Ecto neural progenitor cell (in vitro differentiated cells): Measurements from ENCODE around the gene MBD5.
"Not testable (repeated sequence)": the region's sequence is repeated elsewhere in the genome, so short reads cannot be mapped to it uniquely, and the experiment has no call there.

Experiments used
- DNase-seq: peaks from one replicate; pipeline ENCODE4 v3.0.0-alpha.2; 2018; ENCODE audit warnings: low spot score

MBD5 gene

GRCh38 chr2:148021059-148021861 is at the start of gene MBD5:
MBD5 (plus strand) TSS chr2:148021091.
- DNase-seq, result no peak

GRCh38 chr2:147976102-147976501 is 44.8 kb upstream of the MBD5 start:
- DNase-seq, result no peak

DNA sequence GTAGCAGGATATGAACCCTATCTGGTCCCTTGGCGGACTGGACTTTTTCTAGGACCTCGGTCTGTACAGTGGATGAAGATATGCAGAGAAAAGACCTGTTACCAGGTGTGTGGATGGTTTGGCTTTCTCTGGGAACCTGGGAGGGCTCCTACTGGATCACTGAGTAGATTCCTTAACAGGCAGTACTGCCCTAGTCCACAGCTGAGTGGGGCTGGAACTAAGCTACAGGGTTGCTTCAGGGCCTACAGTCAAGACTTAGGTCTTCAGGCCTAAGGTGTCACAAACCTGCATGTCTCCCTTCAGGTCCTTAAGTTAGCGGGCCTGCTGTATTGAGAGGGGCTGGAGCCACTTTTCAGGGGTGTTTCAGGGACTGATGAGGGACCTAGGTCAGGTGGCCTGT is 43.2 kb upstream of the MBD5 start:
- no peak for DNase-seq

GRCh38 chr2:147980940-147981528 is 39.9 kb upstream of the MBD5 start:
- DNase-seq, result no peak

DNA sequence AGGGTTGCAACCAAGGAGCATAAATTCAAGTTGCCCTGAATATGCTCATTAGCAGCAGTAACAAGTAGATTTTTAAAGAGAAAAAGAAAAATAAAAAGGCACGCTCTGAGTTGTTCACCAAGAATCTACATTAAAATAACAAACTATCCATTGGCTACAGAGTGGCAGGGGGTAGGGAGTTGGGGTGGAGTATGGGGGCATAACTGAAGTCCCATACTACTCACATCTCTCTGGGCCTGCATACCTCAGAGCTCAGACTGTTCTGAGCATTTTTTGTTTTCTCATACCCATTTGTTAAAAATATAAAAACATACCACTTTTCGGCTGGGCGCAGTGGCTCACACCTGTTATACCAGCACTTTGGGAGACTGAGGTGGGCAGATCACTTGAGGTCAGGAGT is 31.8 kb upstream of the MBD5 start:
- DNase-seq, result no peak

DNA sequence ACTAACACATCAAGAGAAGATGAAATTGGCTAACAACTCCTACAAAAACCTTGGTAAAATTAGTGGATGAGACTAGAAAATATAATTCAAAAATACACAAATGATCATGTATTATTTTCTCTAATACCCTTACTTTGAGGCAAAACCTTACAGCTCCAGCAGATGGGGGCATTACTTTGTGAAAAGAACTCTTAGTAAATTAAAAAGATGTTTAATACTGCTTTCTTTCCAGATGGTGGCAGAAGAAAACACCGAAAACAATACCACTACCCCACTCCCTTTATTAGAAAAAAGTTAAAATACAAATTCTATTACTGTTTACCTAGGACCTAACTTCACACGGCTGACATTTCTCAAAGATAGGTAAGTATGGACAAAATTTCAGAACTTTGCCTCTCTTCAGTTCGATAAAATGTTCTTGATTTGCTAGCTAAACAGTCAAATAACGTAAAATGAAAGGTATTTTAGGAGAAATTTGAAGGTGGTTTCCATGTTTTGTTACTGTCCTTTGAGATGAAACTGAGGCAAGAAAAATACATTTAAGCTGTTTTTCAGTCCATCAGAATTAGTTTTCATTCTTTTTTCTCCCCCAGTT is 31.0 kb upstream of the MBD5 start:
- no peak for DNase-seq

GRCh38 chr2:147994965-147995364 is 25.9 kb upstream of the MBD5 start:
- not testable (repeated sequence) for DNase-seq

DNA sequence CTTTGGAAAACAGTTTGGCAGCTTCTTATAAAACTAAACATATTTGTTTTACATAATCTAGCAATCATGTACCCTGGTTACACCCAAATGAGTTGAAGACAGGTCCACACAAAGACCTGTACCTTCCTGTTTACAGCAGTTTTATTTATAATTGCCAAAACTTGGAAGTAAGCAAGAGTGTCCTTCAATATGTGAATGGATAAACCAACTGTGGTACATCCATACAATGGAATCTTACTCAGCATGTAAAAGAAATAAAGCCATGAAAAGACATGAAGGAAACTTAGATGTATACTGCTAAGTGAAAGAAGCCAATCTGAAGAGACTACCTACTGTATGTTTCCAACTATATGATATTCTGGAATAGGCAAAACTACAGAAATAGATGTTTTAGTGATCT is 24.1 kb upstream of the MBD5 start:
- DNase-seq, result no peak

DNA sequence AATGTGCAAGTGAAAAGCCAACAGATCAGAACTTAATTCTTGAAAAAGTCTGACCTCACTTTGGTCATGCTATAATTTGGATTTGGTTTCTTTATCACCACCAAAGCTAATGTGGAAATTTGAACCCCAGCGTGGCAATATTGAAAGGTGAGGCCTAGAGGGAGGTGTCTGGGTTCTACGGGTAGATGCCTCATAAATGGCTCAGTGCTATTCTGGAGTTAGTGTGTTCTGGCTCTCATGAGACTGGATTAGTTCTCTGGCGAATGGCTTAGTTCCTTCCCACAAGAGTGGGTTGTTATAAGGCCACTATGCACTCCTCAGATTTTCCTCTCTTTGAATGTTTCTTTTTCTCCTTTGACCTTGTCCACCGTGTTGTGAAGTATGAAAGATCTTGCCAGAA is 22.7 kb upstream of the MBD5 start:
- DNase-seq, result no peak

DNA sequence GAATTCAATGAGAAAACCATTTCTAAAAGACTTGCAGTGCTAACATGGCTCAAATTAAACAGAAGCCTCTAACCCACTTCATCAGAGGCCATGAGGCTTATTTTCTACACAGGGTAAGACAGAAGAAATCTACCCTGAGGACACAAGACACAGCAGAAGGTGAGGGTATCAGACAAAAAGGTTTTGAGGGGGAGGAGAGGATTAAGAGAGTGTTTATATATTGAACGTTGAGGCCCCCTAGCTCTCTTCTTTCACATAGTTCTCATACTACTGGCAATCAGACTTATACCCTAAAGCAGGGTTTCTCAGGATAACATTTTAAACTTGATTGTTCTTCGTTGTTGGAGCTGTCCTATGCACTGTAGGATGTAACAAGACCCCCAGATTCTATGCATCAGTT is 21.8 kb upstream of the MBD5 start:
- no peak for DNase-seq

GRCh38 chr2:148000095-148000494 is 20.8 kb upstream of the MBD5 start:
- no peak for DNase-seq

DNA sequence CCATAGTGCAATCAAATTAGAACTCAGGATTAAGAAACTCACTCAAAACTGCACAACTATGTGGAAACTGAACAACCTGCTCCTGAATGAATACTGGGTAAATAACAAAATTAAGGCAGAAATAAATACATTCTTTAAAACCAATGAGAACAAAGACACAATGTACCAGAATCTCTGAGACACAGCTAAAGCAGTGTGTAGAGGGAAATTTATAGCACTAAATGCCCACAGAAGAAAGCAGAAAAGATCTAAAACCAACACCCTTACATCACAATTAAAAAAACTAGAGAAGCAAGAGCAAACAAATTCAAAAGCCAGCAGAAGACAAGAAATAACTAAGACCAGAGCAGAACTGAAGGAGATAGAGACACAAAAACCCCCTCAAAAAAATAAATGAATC is 18.5 kb upstream of the MBD5 start:
- DNase-seq, result not testable (repeated sequence)

GRCh38 chr2:148006249-148007007 is 14.5 kb upstream of the MBD5 start:
- DNase-seq, result no peak

- no peak for DNase-seq
These were observed 13.5 kb upstream of the MBD5 start for GRCh38 chr2:148007219-148007900.

- not testable (repeated sequence) for DNase-seq
These were observed 12.5 kb upstream of the MBD5 start for GRCh38 chr2:148008411-148008810.

DNA sequence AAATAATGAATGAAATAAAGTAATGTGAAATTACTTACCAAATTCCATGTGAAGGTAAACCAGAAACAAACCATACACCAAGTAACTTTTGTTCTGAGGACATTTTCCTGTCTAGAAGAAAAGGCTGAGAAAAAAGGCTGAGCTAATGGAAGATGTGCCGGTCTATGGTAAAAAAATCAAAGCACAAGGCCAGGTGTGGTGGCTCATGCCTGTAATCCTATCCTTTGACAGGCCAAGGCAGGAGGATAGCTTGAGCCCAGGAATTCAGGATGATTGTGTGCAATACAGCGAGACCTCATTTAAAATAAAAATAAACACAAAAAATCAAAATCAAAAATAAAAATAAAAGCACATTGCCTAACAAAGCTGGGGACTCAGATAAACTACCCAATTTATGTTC is 7.0 kb upstream of the MBD5 start:
- DNase-seq, result no peak

- no peak for DNase-seq
These were observed 6.3 kb upstream of the MBD5 start for GRCh38 chr2:148014616-148015015.

DNA sequence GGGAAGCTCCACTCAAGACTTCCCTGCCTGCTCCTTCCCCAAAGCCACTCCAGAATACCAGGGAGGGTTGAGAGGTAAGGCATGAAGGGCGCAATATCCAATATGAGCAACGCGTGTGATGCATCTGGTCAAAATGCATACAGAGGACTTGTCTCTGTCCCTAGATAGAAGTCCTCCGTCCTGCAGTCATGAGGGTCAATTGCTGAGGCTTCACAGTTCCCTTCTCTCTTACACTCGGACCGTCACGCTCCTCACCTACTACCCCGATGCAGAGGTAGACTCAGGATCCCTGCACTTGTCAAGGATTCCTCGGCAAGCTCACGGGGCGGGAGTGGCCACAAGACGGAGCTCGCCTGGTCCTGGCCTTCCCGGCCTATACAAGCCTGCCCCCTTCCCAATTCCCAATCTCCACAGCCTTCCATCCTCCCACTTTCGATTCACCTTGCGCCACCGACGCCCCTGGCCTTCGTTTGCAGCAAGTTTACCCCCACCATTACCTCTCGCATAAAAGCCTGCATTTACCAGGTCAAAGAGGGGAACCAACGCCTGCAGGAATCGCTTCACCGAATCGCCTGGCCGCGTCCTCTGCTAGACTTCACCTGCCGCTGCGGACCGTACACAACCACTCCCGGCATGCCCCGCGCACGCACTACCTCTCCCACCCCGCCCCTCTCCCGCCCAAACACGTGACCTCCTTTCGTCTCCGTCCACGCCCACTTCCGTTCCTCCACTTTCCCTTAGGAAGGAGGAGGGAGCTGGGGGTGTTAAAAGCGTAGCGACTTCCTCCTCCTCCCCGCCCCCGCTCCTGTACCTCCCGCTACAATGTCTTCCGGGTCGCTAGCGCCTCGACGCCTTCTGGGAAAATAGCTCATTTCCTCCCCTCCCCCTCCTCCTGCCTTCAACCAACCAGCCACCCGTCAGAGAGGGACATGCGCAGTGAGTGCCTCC is 506 bp upstream of the MBD5 start, which contains the start of gene ORC4:
ORC4 (minus strand) TSS at position 627 of the 948 bp plus-strand sequence. CDS start 44,779 bp downstream, outside the sequence.
- DNase-seq, result peak; percentile 96

- no peak for DNase-seq
These were observed 995 bp downstream of the MBD5 start for GRCh38 chr2:148021886-148022285.

GRCh38 chr2:148022351-148022750 is 1.5 kb downstream of the MBD5 start:
- DNase-seq, result no peak

DNA sequence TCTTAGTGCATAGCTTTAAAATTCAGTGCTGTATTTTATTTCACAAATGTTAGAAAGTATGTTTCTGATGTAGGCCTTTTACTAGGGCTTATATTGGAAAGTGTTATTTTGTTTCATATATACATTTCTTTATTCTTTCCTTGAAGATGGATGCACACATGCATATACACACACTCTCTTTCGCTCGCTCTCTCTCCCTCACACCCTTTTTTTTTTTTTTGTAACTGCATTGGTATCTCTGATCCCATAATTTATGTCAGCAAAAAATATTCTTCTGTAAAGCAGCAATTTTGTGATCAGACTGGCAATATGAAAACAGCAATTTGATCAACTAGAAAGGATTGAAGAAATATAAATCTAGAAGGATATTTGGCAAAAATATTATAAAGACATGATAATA is 2.0 kb downstream of the MBD5 start:
- DNase-seq, result no peak
